Omental fat pad (tissue), 4 donors: ENCODE data around the gene KRT13. TPM values are rescaled to one million over a fixed set of nuclear protein-coding genes. Genes with fewer than 3 reads are reported as not detected.

Experiments
- ATAC-seq: fragments of 150-250 bp; one replicate; pipeline ENCODE4 v1.9.1; 2016; ENCODE audit warnings: mild to moderate bottlenecking, moderate library complexity; ENCODE audit not compliant: low FRiP score
- DNase-seq: peaks from one replicate; pipeline ENCODE4 v3.0.0-alpha.2; 2019; ENCODE audit warnings: low spot score
- total RNA-seq, 4 donors: library from RNA; depleted of rRNA; stranded (reverse); fragments of >200 nt; gene quantifications; one replicate each; pipeline ENCODE4 v1.1.0, GENCODE V29; 2016
- TF ChIP-seq, protein P1 (sequence below), 3 donors: fragments of 450-650 bp; IDR thresholded peaks; one replicate each; pipeline ENCODE4 v1.5.1; 2016 to 2017; ENCODE audit warnings: antibody characterized with exemption in 3 of 3, mild to moderate bottlenecking in 3 of 3, moderate library complexity in 2 of 3

The KRT13 gene
- total RNA-seq, 4 donors from 2014 or later = 0.65 TPM; not detected in 3

DNA sequence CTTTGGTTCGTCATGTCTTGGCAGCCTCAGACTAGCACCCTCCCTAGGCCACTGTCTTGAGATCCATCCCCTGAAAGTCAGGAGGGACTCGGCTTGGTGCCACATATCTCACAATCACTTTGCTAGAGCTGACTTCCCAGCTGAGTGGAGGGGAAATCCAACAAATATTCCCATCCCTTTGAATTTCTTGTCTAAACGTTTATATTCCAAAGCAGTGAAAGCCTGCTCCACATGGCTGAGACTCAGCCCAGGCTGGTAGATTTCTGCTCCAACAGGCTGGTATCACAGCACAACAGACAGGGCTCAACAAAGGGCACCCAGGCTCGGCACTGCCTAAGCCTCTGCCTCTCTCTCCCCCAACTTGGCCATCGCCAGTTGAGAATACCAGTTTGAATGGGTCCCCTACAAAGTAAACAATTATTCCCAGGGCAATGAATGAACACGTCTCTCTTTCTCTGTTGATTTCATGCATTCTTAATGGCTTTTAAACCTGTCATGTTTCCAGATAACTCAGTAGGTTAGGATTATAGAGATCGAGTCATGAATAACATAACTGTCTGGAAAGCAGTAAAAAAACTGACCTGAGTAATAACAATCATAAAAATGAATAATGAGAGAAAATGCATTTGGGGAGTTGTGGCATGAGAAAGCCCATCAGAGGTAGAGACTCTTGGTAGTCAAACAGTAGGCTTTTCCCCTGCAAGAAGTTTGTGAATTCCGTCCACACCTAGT lies 1.0 kb downstream of the KRT13 start:
- ATAC-seq (no peak), DNase-seq (no peak)
- TF ChIP-seq, protein P1, sequence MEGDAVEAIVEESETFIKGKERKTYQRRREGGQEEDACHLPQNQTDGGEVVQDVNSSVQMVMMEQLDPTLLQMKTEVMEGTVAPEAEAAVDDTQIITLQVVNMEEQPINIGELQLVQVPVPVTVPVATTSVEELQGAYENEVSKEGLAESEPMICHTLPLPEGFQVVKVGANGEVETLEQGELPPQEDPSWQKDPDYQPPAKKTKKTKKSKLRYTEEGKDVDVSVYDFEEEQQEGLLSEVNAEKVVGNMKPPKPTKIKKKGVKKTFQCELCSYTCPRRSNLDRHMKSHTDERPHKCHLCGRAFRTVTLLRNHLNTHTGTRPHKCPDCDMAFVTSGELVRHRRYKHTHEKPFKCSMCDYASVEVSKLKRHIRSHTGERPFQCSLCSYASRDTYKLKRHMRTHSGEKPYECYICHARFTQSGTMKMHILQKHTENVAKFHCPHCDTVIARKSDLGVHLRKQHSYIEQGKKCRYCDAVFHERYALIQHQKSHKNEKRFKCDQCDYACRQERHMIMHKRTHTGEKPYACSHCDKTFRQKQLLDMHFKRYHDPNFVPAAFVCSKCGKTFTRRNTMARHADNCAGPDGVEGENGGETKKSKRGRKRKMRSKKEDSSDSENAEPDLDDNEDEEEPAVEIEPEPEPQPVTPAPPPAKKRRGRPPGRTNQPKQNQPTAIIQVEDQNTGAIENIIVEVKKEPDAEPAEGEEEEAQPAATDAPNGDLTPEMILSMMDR (IDR thresholded peaks at IDR 0.05) = no peak

DNA sequence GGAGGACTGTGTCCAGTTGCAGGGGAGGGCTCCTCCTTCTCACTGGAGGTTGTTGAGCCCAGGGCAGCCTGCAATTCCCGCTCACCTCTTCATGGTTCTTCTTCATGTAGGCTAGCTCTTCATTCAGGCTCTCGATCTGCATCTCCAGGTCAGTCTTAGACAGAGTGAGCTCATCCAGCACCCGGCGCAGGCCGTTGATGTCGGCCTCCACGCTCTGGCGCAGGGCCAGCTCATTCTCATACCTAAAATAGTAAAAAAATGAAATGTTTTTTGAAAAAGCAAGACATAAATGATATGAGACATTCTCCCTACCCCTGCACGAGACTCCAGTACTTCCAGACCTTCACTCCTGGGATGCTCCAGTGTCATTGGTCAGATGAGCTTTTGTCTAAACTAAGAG lies 2.2 kb downstream of the KRT13 start:
- TF ChIP-seq, protein P1 (IDR thresholded peaks at IDR 0.05) = no peak
- ATAC-seq (no peak), DNase-seq (no peak)

DNA sequence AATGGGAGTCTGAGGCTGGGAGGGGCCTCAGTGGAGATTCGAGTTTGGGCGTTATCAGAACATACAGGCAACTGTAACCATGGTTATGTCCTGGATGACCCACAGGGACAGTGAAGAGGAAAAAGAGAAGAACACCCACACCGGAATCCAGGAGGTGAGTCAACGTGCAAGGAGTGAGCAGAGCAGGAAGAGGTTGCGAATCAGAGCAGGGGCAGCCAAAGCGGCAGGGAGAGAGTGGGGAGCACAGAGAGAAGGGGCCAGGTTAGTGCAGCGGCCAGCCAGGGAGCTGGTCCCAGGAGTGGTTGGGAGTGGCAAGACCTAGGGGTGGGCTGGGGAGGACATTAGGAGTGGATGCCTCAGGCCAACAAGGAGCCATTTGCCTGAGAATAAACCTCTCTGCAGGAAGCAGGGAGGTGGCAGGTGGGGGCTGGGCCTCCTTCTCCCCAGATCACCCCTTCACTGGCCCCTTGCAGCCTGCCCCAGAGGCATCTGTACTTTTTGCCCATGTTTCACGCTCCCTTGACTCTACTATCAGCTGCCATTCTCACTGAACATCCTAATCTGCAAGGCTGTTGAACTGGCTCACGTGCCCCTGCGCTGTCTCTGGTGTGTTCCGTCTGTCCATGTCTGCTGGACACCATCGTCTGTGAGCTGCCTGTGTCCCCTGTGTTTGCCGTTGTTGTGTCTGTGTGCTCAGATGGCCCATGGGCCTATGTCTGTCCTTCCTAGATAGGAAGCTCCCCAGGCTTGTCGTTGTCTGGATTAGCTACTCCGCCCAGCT lies 5.1 kb downstream of the KRT13 start:
- TF ChIP-seq, protein P1 (IDR thresholded peaks at IDR 0.05) = no peak
- ATAC-seq = peak; percentile 41
- DNase-seq = no peak

DNA sequence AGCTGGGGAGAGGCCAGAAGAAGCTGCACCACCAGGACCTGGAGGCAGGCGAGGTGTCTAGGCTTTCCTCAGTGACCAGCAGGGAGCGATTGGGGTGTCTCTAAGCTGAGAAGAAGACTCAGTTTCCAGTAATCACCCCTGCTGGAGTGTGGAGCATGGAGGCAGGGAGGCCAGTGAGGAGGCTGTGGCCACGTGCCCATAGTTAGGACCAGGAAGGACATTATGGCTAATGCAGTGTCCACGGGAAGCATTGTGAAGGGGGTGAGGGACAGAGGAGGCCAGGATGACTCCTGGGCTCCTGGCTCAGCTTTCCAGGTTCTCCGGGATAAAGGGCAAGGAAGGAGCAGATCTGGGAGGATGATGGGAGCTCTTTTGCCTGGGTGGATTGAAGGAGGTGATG lies 5.7 kb downstream of the KRT13 start:
- DNase-seq (no peak), ATAC-seq (no peak)
- TF ChIP-seq, protein P1 (IDR thresholded peaks at IDR 0.05) = no peak

DNA sequence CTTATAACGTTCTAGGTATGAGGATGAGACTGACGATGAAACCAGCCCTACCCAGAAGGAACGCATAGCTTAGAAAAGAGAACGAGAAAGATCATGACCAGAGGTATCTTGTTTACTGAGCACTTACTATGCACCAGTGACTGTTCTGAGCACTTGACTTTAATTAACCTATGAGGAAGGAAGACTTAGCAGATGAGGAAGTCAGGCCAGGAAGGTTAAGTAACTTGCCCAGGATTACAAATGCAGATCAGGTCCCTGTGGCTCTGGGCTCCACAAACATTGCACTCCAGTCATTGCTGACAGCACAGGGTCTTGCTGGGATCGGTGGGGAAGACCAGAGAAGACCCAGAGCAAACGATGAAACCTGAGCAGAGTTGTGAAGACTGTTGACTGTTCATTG lies 7.1 kb downstream of the KRT13 start:
- TF ChIP-seq, protein P1 (IDR thresholded peaks at IDR 0.05) = no peak
- DNase-seq = no peak

DNA sequence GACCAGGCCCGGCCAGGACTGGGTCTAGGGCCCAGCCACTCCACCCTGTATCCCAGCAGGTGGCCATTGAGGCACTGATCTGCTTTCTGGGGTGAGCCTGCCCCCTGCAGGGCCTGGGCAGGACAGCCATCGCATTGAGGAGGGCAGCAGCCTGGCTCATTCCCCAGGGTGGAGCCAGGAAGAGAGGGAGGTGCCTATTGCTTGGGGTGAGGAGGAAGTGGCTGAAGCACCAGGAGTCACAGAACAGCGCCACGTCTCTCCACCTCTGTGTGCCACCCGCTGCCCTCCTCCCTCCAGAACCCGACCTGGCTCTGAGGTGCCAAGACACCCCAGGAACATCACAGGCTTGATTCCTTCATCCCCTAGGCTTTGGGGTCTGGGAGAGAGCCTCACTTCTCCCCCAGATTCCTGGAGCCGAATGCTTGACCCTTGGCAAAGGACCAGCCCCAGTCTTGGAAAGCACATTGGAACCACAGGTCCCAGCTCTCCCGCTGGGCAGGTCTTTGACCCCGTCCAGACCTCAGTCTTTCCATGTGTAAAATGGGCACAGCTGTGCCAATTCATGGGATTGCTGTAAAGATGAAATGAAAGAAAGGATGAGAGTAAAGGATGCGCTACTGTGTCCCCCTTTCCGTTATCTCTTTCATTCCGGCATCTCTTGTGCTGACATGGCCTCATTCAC lies 8.5 kb downstream of the KRT13 start:
- ATAC-seq = peak; percentile 75

More for the DNA sequence above, 7.1 kb downstream of the KRT13 start:
- ATAC-seq = no peak

More for the DNA sequence above, 8.5 kb downstream of the KRT13 start:
- TF ChIP-seq, protein P1 (IDR thresholded peaks at IDR 0.05) = no peak
- no peak for DNase-seq
